Lower leg skin (tissue), 3 donors: Measurements from ENCODE around the gene RRP15.

Source experiments
- CTCF ChIP-seq, 3 donors: fragments of 450-650 bp; IDR thresholded peaks; one replicate each; pipeline ENCODE4 v1.5.1; 2016; ENCODE audit warnings: antibody characterized with exemption in 3 of 3, mild to moderate bottlenecking in 3 of 3, moderate library complexity in 2 of 3
- POLR2A ChIP-seq, 2 donors: fragments of 450-650 bp; IDR thresholded peaks; one replicate each; pipeline ENCODE4 v1.6.1; 2016 to 2017; ENCODE audit warnings: antibody characterized with exemption in 2 of 2, mild to moderate bottlenecking in 1 of 2, moderate library complexity in 1 of 2

GRCh38 chr1:218362418-218363076 lies 77.5 kb downstream of the RRP15 start:
- no peak for TF ChIP-seq CTCF (IDR thresholded peaks at IDR 0.05)
- TF ChIP-seq POLR2A (IDR thresholded peaks at IDR 0.05): no peak
